Large intestine (tissue), 3 donors: ENCODE data around the gene FAM193B. TPM values are rescaled to one million over a fixed set of nuclear protein-coding genes. Genes with fewer than 3 reads are reported as not detected.

Source experiments
- DNase-seq, 2 donors: peaks; one replicate each; pipeline versions ENCODE4 v3.0.0 to v3.0.0-alpha.2; 2013
- H3K27ac ChIP-seq: one replicate; pipeline ENCODE4 v1.5.1; 2013; ENCODE audit warnings: low read length
- H3K27me3 ChIP-seq: 2 replicates; pipeline ENCODE4 v1.6.1; 2013; ENCODE audit warnings: low read length; ENCODE audit not compliant: control insufficient read depth, insufficient read depth
- H3K36me3 ChIP-seq: 2 replicates; pipeline ENCODE4 v1.6.1; 2013; ENCODE audit warnings: low read length; ENCODE audit not compliant: control insufficient read depth, insufficient read depth
- H3K4me1 ChIP-seq: one replicate; pipeline ENCODE4 v1.6.1; 2013; ENCODE audit warnings: low read length; ENCODE audit not compliant: control insufficient read depth, insufficient read depth
- H3K4me3 ChIP-seq: one replicate; pipeline ENCODE4 v1.5.1; 2013; ENCODE audit warnings: low read length
- H3K9me3 ChIP-seq: one replicate; pipeline ENCODE4 v1.6.1; 2013; ENCODE audit warnings: mild to moderate bottlenecking, low read depth, low read length, moderate library complexity; ENCODE audit not compliant: control insufficient read depth
- WGBS: methylation state at CpG from one replicate; pipeline ENCODE4 v1.1.5; 2013; ENCODE audit warnings: low lambda C conversion rate; ENCODE audit not compliant: insufficient coverage; 5-methylcytosine and 5-hydroxymethylcytosine counted together
- polyA plus RNA-seq: library from polyadenylated mRNA; unstranded; fragments of 120-200 nt; gene quantifications from one replicate; pipeline ENCODE4 v1.2.1, GENCODE V29; 2013

Gene FAM193B
- polyA plus RNA-seq, 1 donor: 76.8 TPM

GRCh38 chr5:177501874-177502678, 52.3 kb downstream of the FAM193B start:
- Histone ChIP-seq H3K9me3 (peaks cover 2% of the 10 kb centered on the region), H3K4me1 (peaks cover 6% of the 10 kb centered on the region), H3K4me3 (no peak overlapping the region), H3K27me3 (peaks cover 19% of the 10 kb centered on the region), H3K27ac (no peak overlapping the region), H3K36me3 (no peaks in the 10 kb centered on the region)
- WGBS: 94% methylated on average over 2 of the region's 9 CpGs
- DNase-seq: no peak

- Histone ChIP-seq H3K4me1 (peaks cover 8% of the 10 kb centered on the region), H3K36me3 (no peaks in the 10 kb centered on the region), H3K4me3 (no peak overlapping the region), H3K27ac (peak overlapping the region; percentile 22), H3K9me3 (peaks cover 2% of the 10 kb centered on the region), H3K27me3 (peaks cover 19% of the 10 kb centered on the region)
- WGBS: 0% methylated on average over 1 of the region's 10 CpGs
- DNase-seq: peak; percentile 74 to 78
Observed at GRCh38 chr5:177500685-177501522, 53.5 kb downstream of the FAM193B start.

DNA sequence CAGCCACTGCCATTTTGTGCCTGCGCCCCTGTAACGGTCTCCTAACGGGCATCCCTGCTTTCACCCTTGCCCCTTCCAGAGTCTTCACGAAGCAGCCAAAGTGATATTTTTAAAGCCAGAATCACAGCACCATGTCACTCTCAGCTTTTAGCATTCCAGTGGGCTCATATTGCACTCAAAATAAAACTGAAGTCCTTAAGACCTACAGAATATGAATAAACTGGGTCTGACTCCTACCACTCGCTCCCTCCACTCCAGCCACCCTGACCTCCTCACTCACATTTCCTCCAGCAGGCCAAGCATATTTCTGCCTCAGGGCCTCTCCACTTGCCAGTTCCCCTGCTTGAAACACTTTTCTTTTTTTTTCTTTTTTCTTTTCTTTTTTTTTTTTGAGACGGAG, 54.5 kb downstream of the FAM193B start:
- Histone ChIP-seq H3K36me3 (no peaks in the 10 kb centered on the region), H3K27me3 (peaks cover 19% of the 10 kb centered on the region), H3K4me3 (no peak overlapping the region), H3K27ac (no peak overlapping the region), H3K9me3 (peaks cover 2% of the 10 kb centered on the region), H3K4me1 (peaks cover 8% of the 10 kb centered on the region)
- no peak for DNase-seq
- WGBS: 87% methylated on average over 3 of the region's 6 CpGs

GRCh38 chr5:177498013-177498787, 56.2 kb downstream of the FAM193B start:
- H3K4me1 ChIP-seq: peaks cover 20% of the 10 kb centered on the region
- peaks cover 6% of the 10 kb centered on the region for H3K36me3 ChIP-seq
- H3K9me3 ChIP-seq: peaks cover 2% of the 10 kb centered on the region
- peak overlapping the region; percentile 3 for H3K27ac ChIP-seq
- H3K27me3 ChIP-seq: peaks cover 19% of the 10 kb centered on the region
- 0% methylated on average over 4 of the region's 48 CpGs for WGBS
- H3K4me3 ChIP-seq: peak overlapping the region; percentile 71
- no peak for DNase-seq

- H3K4me1 ChIP-seq: peaks cover 22% of the 10 kb centered on the region
- H3K9me3 ChIP-seq: peaks cover 2% of the 10 kb centered on the region
- WGBS: no CpG with 5 or more reads among the region's 73 CpGs
- H3K4me3 ChIP-seq: peak within 1 kb of the TSS; percentile 71
- peaks cover 19% of the 10 kb centered on the region for H3K27me3 ChIP-seq
- peaks cover 14% of the 10 kb centered on the region for H3K36me3 ChIP-seq
- peak; percentile 97 to 98 for DNase-seq
- peak within 1 kb of the TSS; percentile 87 for H3K27ac ChIP-seq
Observed at GRCh38 chr5:177497292-177498012, 56.9 kb downstream of the FAM193B start, which contains the start of gene PDLIM7. PDLIM7 (minus strand) TSS chr5:177497604; CDS start chr5:177496512, 1,092 bp downstream.

DNA sequence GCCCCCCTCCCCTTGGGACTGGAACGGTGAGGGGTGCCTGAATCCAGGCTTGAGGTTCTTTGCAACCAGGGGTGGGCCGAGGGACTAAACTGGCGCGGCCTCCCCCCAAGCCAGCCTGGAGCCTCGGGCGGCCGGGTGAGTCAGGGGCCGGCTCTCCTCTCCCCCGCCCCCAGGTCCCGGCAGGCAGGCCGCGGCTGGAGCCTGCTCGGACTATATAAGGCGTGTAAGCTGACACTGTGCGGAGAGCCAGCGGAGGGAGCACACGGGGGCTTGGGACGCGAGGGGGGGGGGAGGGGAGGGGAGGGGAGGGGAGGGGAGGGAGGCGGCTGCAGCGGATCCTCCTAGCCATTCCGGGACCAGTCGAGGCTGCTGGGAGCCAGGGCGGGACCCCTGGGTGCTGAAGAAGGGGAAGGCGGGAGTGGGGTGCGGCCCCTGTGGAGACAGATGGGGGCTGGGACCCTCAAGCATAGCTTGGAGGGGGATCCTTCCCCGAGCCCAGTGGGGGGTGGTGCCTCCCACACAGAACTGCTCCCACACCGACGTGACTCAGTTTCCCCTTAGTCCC, 57.6 kb downstream of the FAM193B start:
- peaks cover 14% of the 10 kb centered on the region for H3K36me3 ChIP-seq
- peak; percentile 65 to 66 for DNase-seq
- H3K27ac ChIP-seq: peak overlapping the region; percentile 87
- peak overlapping the region; percentile 71 for H3K4me3 ChIP-seq
- H3K27me3 ChIP-seq: peaks cover 19% of the 10 kb centered on the region
- WGBS: no CpG with 5 or more reads among the region's 29 CpGs
- peaks cover 2% of the 10 kb centered on the region for H3K9me3 ChIP-seq
- peaks cover 22% of the 10 kb centered on the region for H3K4me1 ChIP-seq

- peaks cover 19% of the 10 kb centered on the region for H3K27me3 ChIP-seq
- peaks cover 2% of the 10 kb centered on the region for H3K9me3 ChIP-seq
- DNase-seq: no peak
- peaks cover 22% of the 10 kb centered on the region for H3K4me1 ChIP-seq
- H3K36me3 ChIP-seq: peaks cover 15% of the 10 kb centered on the region
- H3K4me3 ChIP-seq: peak overlapping the region; percentile 54
- H3K27ac ChIP-seq: peak overlapping the region; percentile 87
- no CpG with 5 or more reads among the region's 12 CpGs for WGBS
Observed at GRCh38 chr5:177496070-177496726, 58.2 kb downstream of the FAM193B start.

GRCh38 chr5:177495243-177496060, 58.9 kb downstream of the FAM193B start:
- Histone ChIP-seq H3K4me3 (peak overlapping the region; percentile 54), H3K27ac (peak overlapping the region; percentile 87), H3K27me3 (peaks cover 19% of the 10 kb centered on the region), H3K9me3 (peaks cover 2% of the 10 kb centered on the region), H3K4me1 (peaks cover 22% of the 10 kb centered on the region), H3K36me3 (peaks cover 21% of the 10 kb centered on the region)
- no CpG with 5 or more reads among the region's 14 CpGs for WGBS
- DNase-seq: peak; percentile 51 to 54
